ENCODE data around the gene GAA. TPM values are rescaled to one million over a fixed set of nuclear protein-coding genes. Genes with fewer than 3 reads are reported as not detected.

Gene GAA
- total RNA-seq, 1 experiment from 2014 or later, result 131 TPM

DNA sequence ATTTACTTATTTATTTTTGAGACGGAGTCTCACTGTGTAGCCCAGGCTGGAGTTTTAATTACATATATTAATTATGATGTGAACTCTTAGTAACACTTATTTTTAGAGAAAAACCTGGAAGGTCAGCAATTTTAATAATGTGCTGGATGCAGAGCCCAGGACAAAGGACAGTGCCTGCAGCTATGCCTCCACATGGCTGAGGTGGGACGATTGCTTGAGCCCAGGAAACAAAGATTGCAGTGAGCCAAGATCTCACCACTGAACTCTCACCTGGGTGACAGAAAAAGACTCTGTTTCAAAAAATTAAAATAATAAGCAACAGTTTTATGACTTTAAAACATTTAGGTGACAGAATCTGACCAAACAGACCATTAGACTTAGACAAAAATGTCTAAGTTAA lies 57.5 kb downstream of the GAA start:
- Histone ChIP-seq H3K36me3 (ENCODE audit: control insufficient read depth in 1 of 2, insufficient read depth in 2 of 2, low read length in 2 of 2) (no peaks in the 10 kb centered on the region), H3K4me1 (ENCODE audit: control insufficient read depth in 1 of 2, insufficient read depth in 2 of 2, low read length in 2 of 2) (no peaks in the 10 kb centered on the region), H3K9ac (ENCODE audit: low read length) (no peak overlapping the region), H3K9me3 (ENCODE audit: control insufficient read depth in 1 of 2, insufficient read depth in 1 of 2, low read depth in 1 of 2, low read length in 2 of 2) (0 out of 4 replicates have a peak, but pooled peaks cover 4% of the 10 kb centered on the region in 2 experiments), H2AFZ (ENCODE audit: low read depth, low read length, poor library complexity, severe bottlenecking) (peak overlapping the region; percentile 69), H4K20me1 (ENCODE audit: insufficient read depth) (no peaks in the 10 kb centered on the region), H3K79me2 (ENCODE audit: insufficient read depth, low read length) (no peaks in the 10 kb centered on the region), H3K27me3 (ENCODE audit: insufficient read depth, low read length) (no peaks in the 10 kb centered on the region), H3K4me2 (ENCODE audit: low read length) (no peak overlapping the region), H3K27ac (ENCODE audit: low read depth, low read length) (no peak overlapping the region), H3K4me3 (replicated peaks in 1 of 2; ENCODE audit: low read depth in 1 of 2, low read length in 2 of 2) (no peak overlapping the region), H3K9me2 (ENCODE audit: insufficient read depth) (no peaks in the 10 kb centered on the region)
- RAD21 ChIA-PET (ENCODE audit: low non-redundant PET in 1 of 2, low total read pairs in 2 of 2, uncharacterized antibody in 2 of 2, unreplicated experiment in 2 of 2), result no interaction called here
- intact Hi-C loops (cut with micrococcal nuclease), result no loop called here
- ATAC-seq, result no peak
- CTCF ChIA-PET, result no interaction called here
- POLR2A ChIA-PET, result no interaction called here
- no peak for DNase-seq (ENCODE audit: low read depth, low spot score)
- no TSS peak for BruUV-seq (replicated peaks)
- TF ChIP-seq ZNF274 (IDR thresholded peaks at IDR 0.05; ENCODE audit: low read depth, low read length) (no peak), SP1 (IDR thresholded peaks at IDR 0.05; ENCODE audit: low read depth) (no peak), RAD21 (IDR thresholded peaks at IDR 0.05; ENCODE audit: low read depth) (no peak), POLR2A (IDR thresholded peaks at IDR 0.05; ENCODE audit: borderline replicate concordance, extremely low read depth, insufficient read depth, insufficient read length) (no peak), JUND (IDR thresholded peaks at IDR 0.05) (no peak), ZFX (IDR thresholded peaks at IDR 0.05) (no peak)
- TF ChIP-seq, protein P1, sequence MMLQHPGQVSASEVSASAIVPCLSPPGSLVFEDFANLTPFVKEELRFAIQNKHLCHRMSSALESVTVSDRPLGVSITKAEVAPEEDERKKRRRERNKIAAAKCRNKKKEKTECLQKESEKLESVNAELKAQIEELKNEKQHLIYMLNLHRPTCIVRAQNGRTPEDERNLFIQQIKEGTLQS (IDR thresholded peaks at IDR 0.05), result no peak
- TF ChIP-seq, protein P2, sequence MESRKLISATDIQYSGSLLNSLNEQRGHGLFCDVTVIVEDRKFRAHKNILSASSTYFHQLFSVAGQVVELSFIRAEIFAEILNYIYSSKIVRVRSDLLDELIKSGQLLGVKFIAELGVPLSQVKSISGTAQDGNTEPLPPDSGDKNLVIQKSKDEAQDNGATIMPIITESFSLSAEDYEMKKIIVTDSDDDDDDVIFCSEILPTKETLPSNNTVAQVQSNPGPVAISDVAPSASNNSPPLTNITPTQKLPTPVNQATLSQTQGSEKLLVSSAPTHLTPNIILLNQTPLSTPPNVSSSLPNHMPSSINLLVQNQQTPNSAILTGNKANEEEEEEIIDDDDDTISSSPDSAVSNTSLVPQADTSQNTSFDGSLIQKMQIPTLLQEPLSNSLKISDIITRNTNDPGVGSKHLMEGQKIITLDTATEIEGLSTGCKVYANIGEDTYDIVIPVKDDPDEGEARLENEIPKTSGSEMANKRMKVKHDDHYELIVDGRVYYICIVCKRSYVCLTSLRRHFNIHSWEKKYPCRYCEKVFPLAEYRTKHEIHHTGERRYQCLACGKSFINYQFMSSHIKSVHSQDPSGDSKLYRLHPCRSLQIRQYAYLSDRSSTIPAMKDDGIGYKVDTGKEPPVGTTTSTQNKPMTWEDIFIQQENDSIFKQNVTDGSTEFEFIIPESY (IDR thresholded peaks at IDR 0.05; ENCODE audit: extremely low read depth, insufficient replicate concordance, low read length), result no peak
- TF ChIP-seq, protein P3, sequence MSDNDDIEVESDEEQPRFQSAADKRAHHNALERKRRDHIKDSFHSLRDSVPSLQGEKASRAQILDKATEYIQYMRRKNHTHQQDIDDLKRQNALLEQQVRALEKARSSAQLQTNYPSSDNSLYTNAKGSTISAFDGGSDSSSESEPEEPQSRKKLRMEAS (IDR thresholded peaks at IDR 0.05), result no peak

All from HCT116 (cell line).